Spleen (tissue), 7 donors: ENCODE measurements around the gene FLACC1.

Source experiments
- CTCF ChIP-seq, 11 experiments: fragments of 200-600 bp in 7 of 11; fragments of 450-650 bp in 4 of 11; sonication (generic) in 4 of 11; IDR thresholded peaks in 8 of 11; conservative IDR thresholded peaks in 3 of 11; 1 replicate in 7 of 11; 2 replicates in 4 of 11; pipeline versions ENCODE4 v1.4.0 to v1.8.0; 2016 to 2021; ENCODE audit warnings: antibody characterized with exemption in 11 of 11, inconsistent platforms in 4 of 11, mild to moderate bottlenecking in 1 of 11
- POLR2A ChIP-seq, 3 donors: fragments of 450-650 bp; IDR thresholded peaks; one replicate each; pipeline ENCODE4 v1.5.1; 2017; ENCODE audit warnings: antibody characterized with exemption in 3 of 3, mild to moderate bottlenecking in 1 of 3
- POLR2AphosphoS5 ChIP-seq, 3 donors: sonication (generic); formaldehyde crosslinking; IDR thresholded peaks; one replicate each; pipeline ENCODE4 v1.5.1; 2017; ENCODE audit warnings: antibody characterized with exemption in 3 of 3
- donor health status: DM: no; HTN: no; CAD: no; lungs with moderate emphysema.
- donor health status: DM: no; HTN: no; CAD: no.
- donor health status: DM: no; HTN: no; CAD: no.

GRCh38 chr2:201275069-201275468 lies 82.1 kb downstream of the FLACC1 start:
- TF ChIP-seq CTCF (IDR thresholded peaks at IDR 0.05 in 8 of 11, conservative IDR thresholded peaks at IDR 0.05 in 3 of 11) (no peak), POLR2A (IDR thresholded peaks at IDR 0.05) (no peak), POLR2AphosphoS5 (IDR thresholded peaks at IDR 0.05) (no peak)
